HG03045 (cell line): ENCODE results near the gene SSR1.
"Not testable (repeated sequence)": the region's sequence is repeated elsewhere in the genome, so short reads cannot be mapped to it uniquely, and the experiment has no call there.

Experiments
- ATAC-seq: cut with Tn5 transposase; IDR thresholded peaks from one replicate; pipeline ENCODE4 v1.9.1; 2021; ENCODE audit warnings: mild to moderate bottlenecking, moderate library complexity; ENCODE audit not compliant: unreplicated experiment

Gene SSR1

GRCh38 chr6:7283676-7284075 lies 29.3 kb downstream of the SSR1 start:
- ATAC-seq = no peak

- ATAC-seq = no peak
Observed at GRCh38 chr6:7282097-7282906, 30.7 kb downstream of the SSR1 start.

GRCh38 chr6:7276199-7276524 lies 36.8 kb downstream of the SSR1 start:
- no peak for ATAC-seq

- not testable (repeated sequence) for ATAC-seq
Observed at GRCh38 chr6:7274525-7274924, 38.5 kb downstream of the SSR1 start.

GRCh38 chr6:7273709-7274108 lies 39.3 kb downstream of the SSR1 start:
- ATAC-seq = no peak

- ATAC-seq = no peak
Observed at GRCh38 chr6:7271205-7271534, 41.8 kb downstream of the SSR1 start.

- no peak for ATAC-seq
Observed at GRCh38 chr6:7270320-7271204, 42.4 kb downstream of the SSR1 start.

GRCh38 chr6:7269816-7270215 lies 43.2 kb downstream of the SSR1 start:
- ATAC-seq = no peak

GRCh38 chr6:7268816-7269555 lies 44.0 kb downstream of the SSR1 start:
- ATAC-seq = no peak

- ATAC-seq = no peak
Observed at GRCh38 chr6:7268362-7268761, 44.6 kb downstream of the SSR1 start.

- no peak for ATAC-seq
Observed at GRCh38 chr6:7267466-7268091, 45.4 kb downstream of the SSR1 start.

- no peak for ATAC-seq
Observed at GRCh38 chr6:7267071-7267465, 45.9 kb downstream of the SSR1 start.

GRCh38 chr6:7265385-7265726 lies 47.6 kb downstream of the SSR1 start:
- not testable (repeated sequence) for ATAC-seq

- no peak for ATAC-seq
Observed at GRCh38 chr6:7264686-7265384, 48.2 kb downstream of the SSR1 start.

GRCh38 chr6:7264041-7264440 lies 49.0 kb downstream of the SSR1 start:
- no peak for ATAC-seq

- ATAC-seq = not testable (repeated sequence)
Observed at GRCh38 chr6:7263519-7263805, 49.5 kb downstream of the SSR1 start.

- no peak for ATAC-seq
Observed at GRCh38 chr6:7262746-7263518, 50.1 kb downstream of the SSR1 start.

- no peak for ATAC-seq
Observed at GRCh38 chr6:7261852-7262461, 51.0 kb downstream of the SSR1 start.

- peak; percentile 72 for ATAC-seq
Observed at GRCh38 chr6:7261032-7261841, 51.8 kb downstream of the SSR1 start.
